DOHH2 (cell line): ENCODE results near the gene PPFIA4.

ENCODE experiments used
- H3F3A ChIP-seq: fragments of 200-600 bp; sonication (generic), shearing (Covaris generic); 2 replicates; pipeline ENCODE4 v1.6.0; 2016; ENCODE audit warnings: antibody characterized with exemption, mild to moderate bottlenecking; ENCODE audit not compliant: control insufficient read depth, insufficient read depth
- H3K27ac ChIP-seq: fragments of 200-600 bp; sonication (generic); 2 replicates; pipeline ENCODE4 v1.5.1; 2014; ENCODE audit warnings: low read depth, mild to moderate bottlenecking, low read length, moderate library complexity
- H3K27me3 ChIP-seq: fragments of 200-600 bp; sonication (generic); 2 replicates; pipeline ENCODE4 v1.6.1; 2014; ENCODE audit warnings: mild to moderate bottlenecking, low read length, mixed read lengths; ENCODE audit not compliant: control insufficient read depth
- H3K36me3 ChIP-seq: fragments of 200-600 bp; sonication (generic); 2 replicates; pipeline ENCODE4 v1.6.1; 2014; ENCODE audit warnings: mild to moderate bottlenecking, low read length, moderate library complexity, mixed read lengths; ENCODE audit not compliant: control insufficient read depth
- H3K4me1 ChIP-seq: fragments of 200-600 bp; sonication (generic); 2 replicates; pipeline ENCODE4 v1.6.1; 2014; ENCODE audit warnings: mild to moderate bottlenecking, low read length, mixed read lengths; ENCODE audit not compliant: control insufficient read depth
- H3K4me2 ChIP-seq: fragments of 200-600 bp; sonication (generic); 2 replicates; pipeline ENCODE4 v1.6.0; 2014; ENCODE audit warnings: mild to moderate bottlenecking, low read length, moderate library complexity
- H3K4me3 ChIP-seq: fragments of 200-600 bp; sonication (generic); 2 replicates; pipeline ENCODE4 v1.5.1; 2014; ENCODE audit warnings: mild to moderate bottlenecking, low read length, mixed read lengths
- H3K79me2 ChIP-seq: fragments of 200-600 bp; sonication (generic); 2 replicates; pipeline ENCODE4 v1.6.1; 2014; ENCODE audit warnings: mild to moderate bottlenecking, low read length, mixed read lengths; ENCODE audit not compliant: control insufficient read depth
- H3K9me2 ChIP-seq: fragments of 200-600 bp; sonication (generic); replicated peaks from 2 replicates; pipeline ENCODE4 v1.6.1; 2014; ENCODE audit warnings: mild to moderate bottlenecking, low read length, mixed read lengths; ENCODE audit not compliant: control insufficient read depth
- H3K9me3 ChIP-seq: fragments of 200-600 bp; sonication (generic); 2 replicates; pipeline ENCODE4 v1.6.1; 2014; ENCODE audit warnings: antibody characterized with exemption, low read length, mixed read lengths; ENCODE audit not compliant: control insufficient read depth, insufficient read depth
- H4K20me1 ChIP-seq: fragments of 200-600 bp; sonication (generic); 2 replicates; pipeline ENCODE4 v1.6.0; 2014; ENCODE audit warnings: low read depth, mild to moderate bottlenecking, antibody characterized with exemption, low read length, moderate library complexity; ENCODE audit not compliant: control insufficient read depth, insufficient read depth
- CTCF ChIP-seq: fragments of 200-600 bp; sonication (generic); IDR thresholded peaks from one replicate; pipeline ENCODE4 v1.5.1; 2014; ENCODE audit warnings: antibody characterized with exemption, mild to moderate bottlenecking, low read depth, low read length; ENCODE audit not compliant: poor library complexity, severe bottlenecking
- EZH2phosphoT487 ChIP-seq: fragments of 200-600 bp; sonication (generic); IDR thresholded peaks from 2 replicates; pipeline ENCODE4 v1.6.1; 2017; ENCODE audit warnings: borderline replicate concordance, mild to moderate bottlenecking, antibody characterized with exemption, low read length, moderate library complexity, mixed read lengths

The PPFIA4 gene

DNA sequence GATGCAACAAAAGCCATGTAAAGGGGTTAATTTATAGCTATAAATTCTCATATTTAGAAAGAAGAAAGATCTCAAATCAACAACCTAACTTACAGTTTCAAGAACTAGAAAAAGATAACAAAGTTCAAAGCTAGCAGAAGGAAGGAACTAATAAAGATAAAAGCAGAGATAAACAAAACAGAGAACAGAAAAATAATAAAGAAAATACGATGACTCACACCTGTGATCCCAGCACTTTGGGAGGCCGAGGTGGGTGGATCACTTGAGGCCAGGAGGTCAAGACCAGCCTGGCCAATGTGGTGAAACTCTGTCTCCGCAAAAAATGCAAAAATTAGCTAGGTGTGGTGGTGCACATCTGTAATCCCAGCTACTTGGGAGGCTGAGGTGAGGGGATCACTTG, 31.5 kb upstream of the PPFIA4 start:
- Histone ChIP-seq H3K4me2 (no peak overlapping the region), H3K9me2 (no peaks in the 10 kb centered on the region), H3K27ac (no peak overlapping the region), H4K20me1 (no peaks in the 10 kb centered on the region), H3K4me1 (peaks cover 35% of the 10 kb centered on the region), H3K27me3 (peaks cover 7% of the 10 kb centered on the region), H3F3A (peaks cover 7% of the 10 kb centered on the region), H3K36me3 (no peaks in the 10 kb centered on the region), H3K9me3 (no peaks in the 10 kb centered on the region), H3K79me2 (no peaks in the 10 kb centered on the region), H3K4me3 (no peak overlapping the region)
- TF ChIP-seq CTCF (no peak), EZH2phosphoT487 (no peak)

- Histone ChIP-seq H3K79me2 (no peaks in the 10 kb centered on the region), H4K20me1 (no peaks in the 10 kb centered on the region), H3F3A (peaks cover 15% of the 10 kb centered on the region), H3K9me3 (no peaks in the 10 kb centered on the region), H3K4me1 (peaks cover 31% of the 10 kb centered on the region), H3K4me2 (peak overlapping the region; percentile 73), H3K9me2 (no peaks in the 10 kb centered on the region), H3K4me3 (peak overlapping the region; percentile 62), H3K36me3 (no peaks in the 10 kb centered on the region), H3K27ac (peak overlapping the region; percentile 76), H3K27me3 (peaks cover 4% of the 10 kb centered on the region; the same call in 1 of the 2 replicates)
- TF ChIP-seq EZH2phosphoT487 (no peak), CTCF (peak; percentile 91)
Observed at GRCh38 chr1:202998836-202999750, 27.2 kb upstream of the PPFIA4 start.

DNA sequence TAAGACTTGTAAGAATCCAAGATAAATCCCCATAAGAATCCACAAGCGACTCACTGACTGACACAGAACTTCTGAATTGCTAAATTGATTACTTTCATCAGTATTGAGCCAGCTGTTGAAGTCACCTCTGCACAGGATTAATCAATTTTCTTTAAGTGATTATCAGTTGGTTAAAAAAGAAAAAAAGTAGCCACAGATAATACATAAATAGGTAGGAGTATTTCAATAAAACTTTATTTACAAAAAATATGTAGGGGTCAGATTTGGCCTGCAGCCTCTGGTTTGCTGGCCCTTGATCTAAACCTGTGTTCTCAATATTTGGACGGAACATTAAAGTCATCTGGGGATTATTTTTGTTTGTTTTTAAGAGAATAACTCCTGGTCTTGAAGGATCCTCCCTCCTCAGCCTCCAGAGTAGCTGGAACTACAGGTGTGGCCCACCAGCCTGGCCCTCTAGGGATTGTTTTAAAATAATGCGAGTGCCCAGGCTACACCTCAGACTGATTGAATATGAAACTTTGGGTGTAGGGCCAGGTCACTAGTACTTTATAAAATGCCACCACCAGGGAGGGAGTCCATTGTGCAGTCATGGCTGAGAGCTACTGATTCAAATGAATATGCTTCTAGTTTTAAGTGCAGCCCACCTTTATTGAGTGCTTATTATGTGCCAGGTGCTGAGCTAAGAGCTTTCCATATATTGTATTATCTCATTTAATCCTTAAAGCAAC, 25.9 kb upstream of the PPFIA4 start:
- no peaks in the 10 kb centered on the region for H4K20me1 ChIP-seq
- H3K9me2 ChIP-seq = no peaks in the 10 kb centered on the region
- H3K4me3 ChIP-seq = peak overlapping the region; percentile 62
- peaks cover 22% of the 10 kb centered on the region for H3F3A ChIP-seq
- H3K27ac ChIP-seq = peak overlapping the region; percentile 76
- peaks cover 2% of the 10 kb centered on the region; the same call in 1 of the 2 replicates for H3K27me3 ChIP-seq
- TF ChIP-seq EZH2phosphoT487 (no peak), CTCF (no peak)
- H3K9me3 ChIP-seq = no peaks in the 10 kb centered on the region
- peak overlapping the region; percentile 73 for H3K4me2 ChIP-seq
- no peaks in the 10 kb centered on the region for H3K79me2 ChIP-seq
- peaks cover 31% of the 10 kb centered on the region for H3K4me1 ChIP-seq
- H3K36me3 ChIP-seq = no peaks in the 10 kb centered on the region
